Coronary artery (tissue), 2 donors: ENCODE data around the gene PLB1.

Source experiments
- DNase-seq: peaks from one replicate; pipeline ENCODE4 v3.0.0-alpha.2; 2017; ENCODE audit warnings: low spot score
- H3K27ac ChIP-seq, 2 donors: fragments of 200-600 bp; sonication (generic); one replicate each; pipeline ENCODE4 v1.5.1; 2016 to 2019
- H3K4me3 ChIP-seq: fragments of 200-600 bp; sonication (generic); 2 replicates; pipeline ENCODE4 v1.5.1; 2016; ENCODE audit warnings: mild to moderate bottlenecking, moderate library complexity
- TF ChIP-seq, protein P1 (sequence below): fragments of 200-600 bp; sonication (generic); IDR thresholded peaks from one replicate; pipeline ENCODE4 v1.5.1; 2019; ENCODE audit warnings: antibody characterized with exemption

PLB1 gene

DNA sequence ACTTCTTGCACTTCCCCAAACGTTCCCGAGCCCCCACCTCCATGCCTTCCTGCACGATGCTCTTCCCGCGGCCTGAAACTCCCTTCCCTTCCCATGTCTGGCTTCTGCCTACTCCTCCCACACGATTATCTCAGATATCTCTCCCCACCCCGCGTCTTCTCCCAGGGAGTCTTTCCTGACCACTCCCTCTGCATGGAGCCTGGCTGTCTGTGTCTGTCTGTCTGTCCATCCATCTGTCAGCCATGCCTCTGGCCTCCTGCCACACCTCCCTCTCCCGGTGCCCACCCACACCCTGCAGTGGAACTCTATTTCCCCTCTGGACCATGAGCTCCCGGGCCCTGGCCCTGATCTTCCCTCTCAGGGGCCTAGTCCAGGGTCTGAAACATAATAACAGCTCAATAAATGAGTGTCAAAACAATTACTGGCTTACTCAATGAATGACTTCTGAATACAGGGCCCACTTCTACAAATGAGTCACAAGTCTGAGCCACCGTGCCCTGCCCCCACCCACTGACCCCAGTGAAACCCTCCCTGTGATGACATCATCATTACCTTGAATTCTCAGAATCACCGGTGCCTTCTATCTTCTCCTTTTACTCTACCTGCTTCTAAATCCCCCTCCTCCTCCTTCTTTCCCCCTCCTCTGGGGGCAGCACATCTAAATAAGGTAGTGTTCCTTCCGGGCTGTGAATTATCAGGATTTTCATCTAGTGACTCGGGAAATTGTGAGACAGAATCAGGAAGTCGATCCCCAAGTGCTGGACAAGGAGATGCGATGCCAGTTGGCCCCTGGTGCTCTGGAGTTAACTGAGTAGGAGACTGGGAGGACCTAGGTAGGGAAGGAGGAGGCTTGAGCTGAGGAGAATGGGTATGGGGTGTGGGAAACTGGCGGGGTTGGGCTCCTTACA, 46.1 kb upstream of the PLB1 start:
- DNase-seq, result no peak
- H3K27ac ChIP-seq, result no peak overlapping the region
- TF ChIP-seq, protein P1, sequence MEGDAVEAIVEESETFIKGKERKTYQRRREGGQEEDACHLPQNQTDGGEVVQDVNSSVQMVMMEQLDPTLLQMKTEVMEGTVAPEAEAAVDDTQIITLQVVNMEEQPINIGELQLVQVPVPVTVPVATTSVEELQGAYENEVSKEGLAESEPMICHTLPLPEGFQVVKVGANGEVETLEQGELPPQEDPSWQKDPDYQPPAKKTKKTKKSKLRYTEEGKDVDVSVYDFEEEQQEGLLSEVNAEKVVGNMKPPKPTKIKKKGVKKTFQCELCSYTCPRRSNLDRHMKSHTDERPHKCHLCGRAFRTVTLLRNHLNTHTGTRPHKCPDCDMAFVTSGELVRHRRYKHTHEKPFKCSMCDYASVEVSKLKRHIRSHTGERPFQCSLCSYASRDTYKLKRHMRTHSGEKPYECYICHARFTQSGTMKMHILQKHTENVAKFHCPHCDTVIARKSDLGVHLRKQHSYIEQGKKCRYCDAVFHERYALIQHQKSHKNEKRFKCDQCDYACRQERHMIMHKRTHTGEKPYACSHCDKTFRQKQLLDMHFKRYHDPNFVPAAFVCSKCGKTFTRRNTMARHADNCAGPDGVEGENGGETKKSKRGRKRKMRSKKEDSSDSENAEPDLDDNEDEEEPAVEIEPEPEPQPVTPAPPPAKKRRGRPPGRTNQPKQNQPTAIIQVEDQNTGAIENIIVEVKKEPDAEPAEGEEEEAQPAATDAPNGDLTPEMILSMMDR, result no peak
- no peak overlapping the region for H3K4me3 ChIP-seq

DNA sequence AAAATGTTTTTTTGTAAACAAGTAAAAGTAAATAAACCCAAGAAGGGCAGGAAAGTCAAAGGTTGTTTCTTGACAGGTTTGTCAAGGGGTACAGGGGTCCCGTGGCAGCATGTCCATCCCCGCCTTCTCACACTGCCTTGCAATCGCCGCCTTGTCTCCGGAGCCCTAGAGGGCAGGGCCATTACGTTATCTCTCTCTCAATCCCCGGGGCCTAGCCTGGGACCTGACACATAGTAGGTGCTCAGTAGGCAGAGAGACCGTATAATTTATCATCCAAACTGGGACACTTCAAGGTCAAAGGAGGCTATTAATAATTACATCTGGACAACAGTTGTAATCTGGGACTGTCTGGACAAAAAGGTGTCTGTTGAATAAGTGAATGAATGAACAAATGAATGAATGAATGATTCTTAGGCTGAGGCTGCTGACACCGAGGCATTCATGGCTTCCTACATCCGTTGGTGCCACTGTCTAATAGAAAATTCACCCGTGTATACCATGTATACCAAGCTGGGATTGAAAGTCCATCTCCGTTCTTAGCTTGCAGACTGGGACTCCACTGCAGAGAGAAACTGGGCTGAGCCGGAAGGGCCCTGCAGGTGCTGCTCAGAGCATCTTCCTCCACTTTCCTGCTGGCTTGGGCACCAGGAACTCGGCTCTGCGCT, 44.8 kb upstream of the PLB1 start:
- Histone ChIP-seq H3K4me3 (no peak overlapping the region), H3K27ac (no peak overlapping the region)
- TF ChIP-seq, protein P1, result no peak
- no peak for DNase-seq

DNA sequence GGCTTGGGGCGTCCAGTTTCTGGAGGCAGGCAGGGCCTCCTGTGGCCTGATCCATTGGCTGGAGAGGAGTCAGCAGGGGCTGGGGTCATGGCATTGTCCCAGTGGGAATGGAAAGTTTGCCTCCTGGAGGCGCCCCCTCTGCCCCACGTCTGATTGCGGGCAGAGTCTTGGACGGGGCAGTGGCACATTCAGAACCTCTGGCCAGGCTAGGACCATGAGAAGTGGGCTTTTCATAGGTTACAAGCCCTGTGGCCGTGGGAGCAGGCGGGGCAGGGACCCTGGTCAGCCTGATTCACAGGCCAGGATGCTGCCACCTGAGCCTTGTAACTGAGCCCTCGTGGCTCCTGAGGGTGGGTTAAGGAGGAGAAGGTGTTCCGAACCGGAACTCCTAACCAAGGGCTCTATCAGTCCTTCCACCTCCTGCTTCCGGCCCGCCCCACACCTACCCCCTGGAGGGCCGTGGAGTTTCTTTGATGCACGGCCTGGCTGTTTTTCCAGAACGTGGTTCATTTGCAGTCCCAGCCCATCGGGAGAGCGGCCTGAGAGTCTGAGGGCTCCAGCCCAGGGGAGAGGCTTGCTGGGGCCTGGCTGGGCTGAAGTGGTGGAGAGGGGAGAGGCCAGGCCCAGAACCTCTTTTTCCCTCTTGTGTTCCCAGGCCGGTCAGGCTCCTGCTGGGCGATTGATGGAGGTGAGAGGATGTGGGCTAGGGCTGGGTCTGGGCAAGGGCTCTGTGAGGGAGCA, 43.9 kb upstream of the PLB1 start:
- H3K27ac ChIP-seq, result no peak overlapping the region
- H3K4me3 ChIP-seq, result no peak overlapping the region
- DNase-seq, result no peak
- TF ChIP-seq, protein P1, result no peak

DNA sequence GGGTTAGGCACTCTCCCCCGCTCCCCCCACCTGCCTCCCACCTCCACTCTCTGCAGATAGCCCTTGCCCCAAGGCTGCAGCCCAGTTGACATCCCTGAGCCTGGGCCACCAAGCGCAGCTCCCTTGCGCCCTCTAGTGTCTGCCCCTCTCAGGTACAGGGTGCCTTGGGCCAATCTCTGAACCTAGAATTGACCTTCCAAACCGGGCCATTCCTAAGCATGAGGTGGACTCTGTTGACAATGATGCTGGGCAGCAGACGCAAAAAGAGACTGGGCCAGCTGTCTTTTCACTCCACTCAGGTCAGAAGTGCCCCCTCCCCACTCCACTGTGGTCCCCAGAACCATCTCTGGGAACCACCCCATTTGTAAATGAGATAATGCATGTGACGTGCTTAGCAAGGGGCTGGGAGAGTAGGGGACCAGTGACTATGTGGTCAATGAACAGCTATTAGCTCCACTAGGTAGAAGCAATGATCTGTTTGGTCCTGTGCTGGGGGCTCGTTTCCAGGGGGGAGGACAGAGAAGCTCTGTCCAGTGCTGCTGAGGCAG, 43.3 kb upstream of the PLB1 start:
- TF ChIP-seq, protein P1, result peak; percentile 80
- Histone ChIP-seq H3K4me3 (no peak overlapping the region), H3K27ac (no peak overlapping the region)
- DNase-seq, result no peak

DNA sequence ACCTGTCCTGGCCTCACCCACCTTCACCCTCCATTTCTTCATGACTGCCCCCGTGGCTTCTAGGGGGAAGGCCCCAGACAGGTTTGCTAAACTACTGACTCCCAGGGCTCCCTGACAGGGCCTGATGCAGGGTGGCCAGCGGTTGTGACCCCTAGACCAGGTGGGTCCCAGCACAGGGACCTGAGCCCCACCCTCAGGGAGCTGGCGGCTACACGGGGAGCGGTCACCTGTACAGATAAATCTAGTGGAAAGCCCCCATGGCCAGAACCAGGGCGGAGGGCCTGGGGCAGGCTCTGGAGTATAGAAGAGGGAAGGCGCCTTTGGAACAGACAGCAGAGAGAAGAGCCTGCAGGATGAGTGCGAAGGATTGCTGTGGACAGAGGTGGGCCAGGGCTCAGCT, 42.5 kb upstream of the PLB1 start:
- DNase-seq, result no peak

More for the DNA sequence above, 42.5 kb upstream of the PLB1 start:
- Histone ChIP-seq H3K27ac (no peak overlapping the region), H3K4me3 (no peak overlapping the region)
- TF ChIP-seq, protein P1, result no peak
